Parathyroid adenoma (tissue), 2 donors: Measurements from ENCODE around the gene NSMF.

Experiments used
- H2AFZ ChIP-seq: fragments of 300-600 bp; sonication (generic); one replicate; pipeline ENCODE4 v1.7.0; 2017; ENCODE audit warnings: antibody characterized with exemption, mild to moderate bottlenecking
- H3K27ac ChIP-seq: fragments of 300-600 bp; sonication (generic); one replicate; pipeline ENCODE4 v1.7.0; 2017
- H3K27me3 ChIP-seq: fragments of 300-600 bp; sonication (generic); one replicate; pipeline ENCODE4 v1.7.0; 2017; ENCODE audit warnings: low read length; ENCODE audit not compliant: control insufficient read depth, insufficient read depth
- H3K36me3 ChIP-seq: fragments of 300-600 bp; sonication (generic); one replicate; pipeline ENCODE4 v1.7.0; 2017; ENCODE audit warnings: low read length; ENCODE audit not compliant: control insufficient read depth, insufficient read depth
- H3K4me1 ChIP-seq: fragments of 300-600 bp; sonication (generic); one replicate; pipeline ENCODE4 v1.7.0; 2017; ENCODE audit warnings: control low read depth
- H3K4me2 ChIP-seq: fragments of 300-600 bp; sonication (generic); one replicate; pipeline ENCODE4 v1.7.0; 2017; ENCODE audit warnings: low read length
- H3K4me3 ChIP-seq: fragments of 300-600 bp; sonication (generic); one replicate; pipeline ENCODE4 v1.7.0; 2017; ENCODE audit warnings: low read depth, low read length
- H3K79me2 ChIP-seq: fragments of 300-600 bp; sonication (generic); one replicate; pipeline ENCODE4 v1.7.0; 2017; ENCODE audit warnings: control low read depth
- H3K9ac ChIP-seq: fragments of 300-600 bp; sonication (generic); one replicate; pipeline ENCODE4 v1.7.0; 2017; ENCODE audit warnings: mild to moderate bottlenecking
- H3K9me3 ChIP-seq: fragments of 300-600 bp; sonication (generic); one replicate; pipeline ENCODE4 v1.7.0; 2017; ENCODE audit warnings: low read length; ENCODE audit not compliant: control insufficient read depth
- TF ChIP-seq, protein P1 (sequence below): fragments of 300-600 bp; sonication (generic); IDR thresholded peaks from one replicate; pipeline ENCODE4 v1.7.0; 2017; ENCODE audit warnings: antibody characterized with exemption, mild to moderate bottlenecking
- donor health status: primary hyperparathyroidism.

NSMF gene

DNA sequence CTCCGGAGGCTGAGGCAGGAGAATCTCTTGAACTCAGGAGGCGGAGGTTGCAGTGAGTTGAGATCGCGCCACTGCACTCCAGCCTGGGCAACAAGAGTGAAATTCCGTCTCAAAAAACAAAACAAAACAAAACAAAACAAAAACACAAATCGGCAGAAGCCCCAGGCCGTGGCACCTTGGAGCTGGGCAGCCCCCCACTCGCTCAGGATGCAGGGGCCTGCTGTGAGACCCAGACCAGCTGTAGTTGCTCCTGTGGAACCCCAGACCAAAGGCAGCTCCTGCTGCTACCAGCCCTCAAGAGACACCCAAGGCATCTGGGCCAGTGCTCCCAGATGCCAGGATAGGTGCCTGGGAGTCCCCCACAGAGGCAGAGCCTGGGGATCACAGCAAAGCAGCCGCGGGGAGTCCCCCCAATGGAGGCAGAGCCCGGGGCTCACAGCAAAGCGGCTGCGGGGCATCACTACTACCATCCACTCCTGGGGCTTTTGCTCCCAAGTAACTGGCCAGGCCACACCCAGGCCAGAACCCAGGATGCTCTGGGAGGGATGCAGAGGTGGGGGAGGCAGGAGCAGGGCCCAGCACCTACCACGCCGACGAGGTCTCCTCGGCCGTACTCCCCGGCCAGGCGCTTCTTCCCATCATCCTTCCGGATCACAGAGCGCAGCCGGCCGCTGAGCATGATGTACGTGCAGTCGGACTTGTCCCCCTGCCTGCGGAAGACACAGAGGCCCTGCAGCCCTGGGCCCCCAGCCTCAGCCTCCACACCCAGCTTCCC lies 37.7 kb upstream of the NSMF start:
- Histone ChIP-seq H3K27me3 (no peaks in the 10 kb centered on the region), H3K4me3 (no peak overlapping the region), H3K4me2 (no peak overlapping the region), H3K4me1 (no peaks in the 10 kb centered on the region), H3K9me3 (no peaks in the 10 kb centered on the region), H3K9ac (no peak overlapping the region), H3K36me3 (no peaks in the 10 kb centered on the region), H2AFZ (no peak overlapping the region), H3K79me2 (no peaks in the 10 kb centered on the region), H3K27ac (no peak overlapping the region)
- TF ChIP-seq, protein P1, sequence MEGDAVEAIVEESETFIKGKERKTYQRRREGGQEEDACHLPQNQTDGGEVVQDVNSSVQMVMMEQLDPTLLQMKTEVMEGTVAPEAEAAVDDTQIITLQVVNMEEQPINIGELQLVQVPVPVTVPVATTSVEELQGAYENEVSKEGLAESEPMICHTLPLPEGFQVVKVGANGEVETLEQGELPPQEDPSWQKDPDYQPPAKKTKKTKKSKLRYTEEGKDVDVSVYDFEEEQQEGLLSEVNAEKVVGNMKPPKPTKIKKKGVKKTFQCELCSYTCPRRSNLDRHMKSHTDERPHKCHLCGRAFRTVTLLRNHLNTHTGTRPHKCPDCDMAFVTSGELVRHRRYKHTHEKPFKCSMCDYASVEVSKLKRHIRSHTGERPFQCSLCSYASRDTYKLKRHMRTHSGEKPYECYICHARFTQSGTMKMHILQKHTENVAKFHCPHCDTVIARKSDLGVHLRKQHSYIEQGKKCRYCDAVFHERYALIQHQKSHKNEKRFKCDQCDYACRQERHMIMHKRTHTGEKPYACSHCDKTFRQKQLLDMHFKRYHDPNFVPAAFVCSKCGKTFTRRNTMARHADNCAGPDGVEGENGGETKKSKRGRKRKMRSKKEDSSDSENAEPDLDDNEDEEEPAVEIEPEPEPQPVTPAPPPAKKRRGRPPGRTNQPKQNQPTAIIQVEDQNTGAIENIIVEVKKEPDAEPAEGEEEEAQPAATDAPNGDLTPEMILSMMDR, result no peak

DNA sequence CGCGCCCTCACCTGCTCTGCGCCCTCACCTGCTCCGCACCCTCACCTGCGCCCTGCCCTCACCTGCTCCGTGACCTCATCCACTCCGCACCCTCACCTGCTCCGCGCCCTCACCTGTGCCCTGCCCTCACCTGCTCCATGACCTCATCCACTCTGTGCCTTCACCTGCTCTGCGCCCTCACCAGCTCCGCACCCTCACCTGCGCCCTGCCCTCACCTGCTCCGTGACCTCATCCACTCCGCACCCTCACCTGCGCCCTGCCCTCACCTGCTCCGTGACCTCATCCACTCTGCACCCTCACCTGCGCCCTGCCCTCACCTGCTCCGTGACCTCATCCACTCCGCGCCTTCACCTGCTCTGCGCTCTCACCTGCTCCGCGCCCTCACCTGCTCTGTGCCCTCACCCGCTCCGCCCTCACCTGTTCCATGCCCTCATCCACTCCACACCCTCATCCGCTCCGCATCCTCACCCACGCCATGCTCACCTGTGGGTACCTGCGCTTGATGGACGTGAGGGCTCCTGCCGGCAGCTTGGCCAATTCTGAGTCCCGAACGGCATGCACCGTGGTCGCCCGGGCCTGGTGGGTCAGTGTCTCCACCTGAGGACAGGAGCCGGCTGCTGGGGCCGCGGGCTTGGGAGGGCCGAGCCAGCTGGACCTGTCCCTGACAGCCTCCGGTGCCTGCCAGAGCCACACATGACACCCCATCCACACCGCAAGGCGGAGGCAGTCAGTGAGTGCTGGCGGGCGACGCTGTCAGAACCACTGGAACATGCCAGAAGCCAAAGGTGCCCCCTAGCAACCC lies 35.6 kb upstream of the NSMF start:
- H3K79me2 ChIP-seq, result no peaks in the 10 kb centered on the region
- no peaks in the 10 kb centered on the region for H3K27me3 ChIP-seq
- no peak overlapping the region for H3K4me3 ChIP-seq
- H2AFZ ChIP-seq, result no peak overlapping the region
- H3K4me1 ChIP-seq, result no peaks in the 10 kb centered on the region
- H3K27ac ChIP-seq, result no peak overlapping the region
- no peak overlapping the region for H3K9ac ChIP-seq
- TF ChIP-seq, protein P1, result no peak
- H3K4me2 ChIP-seq, result no peak overlapping the region
- H3K9me3 ChIP-seq, result no peaks in the 10 kb centered on the region
- no peaks in the 10 kb centered on the region for H3K36me3 ChIP-seq

DNA sequence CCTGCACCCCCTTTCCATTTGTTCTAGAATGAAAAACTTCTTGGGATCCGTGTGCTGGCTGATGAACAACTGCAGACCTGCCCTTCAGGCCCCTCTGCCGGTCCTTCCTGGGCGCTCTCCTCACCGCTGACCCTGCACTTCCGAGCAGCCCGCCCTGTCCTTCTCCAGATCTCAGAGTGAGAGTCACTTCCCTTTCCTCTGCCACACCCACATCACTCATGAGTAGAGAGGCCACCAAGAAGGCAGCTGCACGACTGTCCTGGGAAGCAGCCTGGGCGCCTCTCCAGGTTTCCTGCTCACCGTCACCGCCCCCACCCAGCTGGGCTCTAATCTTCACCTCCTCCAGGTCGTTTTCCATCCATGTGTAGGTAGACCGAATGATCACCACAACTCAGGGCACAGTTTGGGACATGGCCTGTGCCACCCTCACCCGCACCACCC lies 35.0 kb upstream of the NSMF start:
- no peaks in the 10 kb centered on the region for H3K36me3 ChIP-seq
- H3K27me3 ChIP-seq, result no peaks in the 10 kb centered on the region
- no peak overlapping the region for H2AFZ ChIP-seq
- TF ChIP-seq, protein P1, result no peak
- H3K4me1 ChIP-seq, result no peaks in the 10 kb centered on the region
- H3K4me3 ChIP-seq, result no peak overlapping the region
- no peak overlapping the region for H3K4me2 ChIP-seq
- no peaks in the 10 kb centered on the region for H3K9me3 ChIP-seq
- no peak overlapping the region for H3K9ac ChIP-seq
- no peak overlapping the region for H3K27ac ChIP-seq
- H3K79me2 ChIP-seq, result no peaks in the 10 kb centered on the region

DNA sequence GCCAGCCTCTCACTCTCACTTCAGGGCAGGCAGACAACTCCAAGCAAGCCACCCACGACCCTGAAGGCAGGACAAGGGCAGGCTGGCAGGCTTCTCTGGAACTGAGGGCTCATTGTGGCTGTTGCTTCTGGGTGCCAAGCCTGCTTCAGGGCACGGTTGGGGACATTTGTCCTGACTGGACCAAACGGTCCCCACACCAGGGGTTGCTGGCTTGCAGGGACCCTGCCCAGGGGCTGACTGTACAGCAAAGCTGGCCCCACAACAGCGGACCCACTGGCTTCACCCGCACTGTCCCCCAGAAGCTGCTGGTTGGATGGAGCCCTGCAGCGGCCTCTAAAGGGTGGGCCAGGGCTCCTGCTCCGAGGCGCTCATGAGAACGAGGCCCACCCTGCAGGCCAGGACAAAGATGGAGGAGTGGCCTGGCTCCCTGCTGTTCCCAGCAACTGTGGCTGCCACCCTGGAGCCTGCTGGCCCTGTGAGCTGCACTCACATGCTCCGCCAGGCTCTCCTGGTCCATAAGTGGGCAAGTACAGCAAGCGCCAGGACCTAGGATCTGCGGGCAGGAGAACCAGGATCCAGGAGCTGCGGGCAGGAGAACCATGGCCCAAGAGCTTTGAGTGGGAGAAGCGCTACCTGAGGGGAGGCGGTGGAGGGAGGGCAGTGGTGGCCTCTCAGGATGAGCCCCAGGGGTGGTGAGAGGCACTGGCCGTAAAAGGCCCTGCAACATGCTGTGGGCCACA lies 34.4 kb upstream of the NSMF start:
- TF ChIP-seq, protein P1, result no peak
- Histone ChIP-seq H3K27ac (no peak overlapping the region), H2AFZ (no peak overlapping the region), H3K9me3 (no peaks in the 10 kb centered on the region), H3K36me3 (no peaks in the 10 kb centered on the region), H3K4me2 (no peak overlapping the region), H3K27me3 (no peaks in the 10 kb centered on the region), H3K79me2 (no peaks in the 10 kb centered on the region), H3K4me3 (no peak overlapping the region), H3K9ac (no peak overlapping the region), H3K4me1 (no peaks in the 10 kb centered on the region)
